Superior temporal gyrus (tissue), 1 donor: ENCODE measurements around the gene RTF2.
A peak's percentile ranks its signal among the peaks of the same experiment; 100 is the strongest.

ENCODE experiments used
- DNase-seq: peaks from one replicate; pipeline ENCODE4 v3.0.0-alpha.2; 2016; ENCODE audit errors: extremely low spot score

The RTF2 gene, protein sequence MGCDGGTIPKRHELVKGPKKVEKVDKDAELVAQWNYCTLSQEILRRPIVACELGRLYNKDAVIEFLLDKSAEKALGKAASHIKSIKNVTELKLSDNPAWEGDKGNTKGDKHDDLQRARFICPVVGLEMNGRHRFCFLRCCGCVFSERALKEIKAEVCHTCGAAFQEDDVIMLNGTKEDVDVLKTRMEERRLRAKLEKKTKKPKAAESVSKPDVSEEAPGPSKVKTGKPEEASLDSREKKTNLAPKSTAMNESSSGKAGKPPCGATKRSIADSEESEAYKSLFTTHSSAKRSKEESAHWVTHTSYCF

DNA sequence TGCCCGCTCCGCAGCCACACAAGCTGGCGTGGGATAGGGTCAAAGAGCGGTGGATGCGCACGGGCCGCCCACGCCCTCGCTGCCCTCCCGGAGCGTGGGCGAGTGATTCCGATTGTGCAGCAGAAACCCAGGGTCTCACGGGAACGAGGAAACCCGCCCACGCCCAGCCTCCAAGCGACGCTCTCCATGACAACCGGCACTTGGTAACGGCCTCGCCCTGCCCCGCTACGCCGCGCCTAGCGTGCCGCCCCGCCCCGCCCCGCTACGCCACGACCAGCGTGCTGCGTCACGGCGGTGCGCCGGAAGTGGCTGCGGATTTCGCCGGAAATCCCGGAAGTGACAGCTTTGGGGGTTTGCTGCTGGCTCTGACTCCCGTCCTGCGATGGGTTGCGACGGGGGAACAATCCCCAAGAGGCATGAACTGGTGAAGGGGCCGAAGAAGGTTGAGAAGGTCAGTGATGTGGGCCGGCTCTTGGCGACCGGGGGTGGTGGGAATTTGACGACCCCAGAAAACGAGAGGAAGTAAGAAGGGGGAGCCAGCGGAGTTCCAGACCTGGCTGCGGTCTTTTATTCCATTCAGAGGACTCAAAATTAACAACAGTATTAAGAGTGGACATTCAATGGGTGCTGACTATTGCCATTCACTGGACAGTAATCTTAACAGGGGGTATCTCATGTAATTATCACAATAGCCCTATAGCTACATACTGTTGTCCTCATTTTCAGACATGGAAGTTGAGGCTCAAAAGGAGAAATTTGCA lies at the start of gene RTF2:
Gene RTF2, plus strand, starts transcription at position 312 of the 761 bp plus-strand sequence. Its CDS starts 71 bp downstream, at position 383.
- peak; percentile 93 for DNase-seq

DNA sequence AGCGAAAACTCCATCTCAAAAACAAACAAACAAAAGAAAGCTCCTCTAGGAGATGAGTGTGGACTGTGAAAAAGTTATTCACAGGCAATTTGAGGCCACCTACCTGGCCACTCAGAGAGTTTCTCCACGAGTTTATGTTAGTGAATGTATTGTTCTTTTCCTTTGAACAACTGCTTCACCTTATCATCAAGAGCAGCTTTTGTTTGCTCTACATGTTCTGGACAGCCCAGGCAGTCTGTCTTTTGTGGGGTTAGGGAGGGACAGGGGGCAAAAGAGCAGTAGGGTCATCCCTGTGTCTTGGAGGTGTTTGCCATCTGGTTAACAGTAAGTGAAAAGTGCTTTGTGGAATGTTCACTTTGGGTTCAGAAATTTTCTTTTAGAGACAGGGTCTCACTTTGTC lies 48.4 kb upstream of the RTF2 start:
- DNase-seq = no peak

DNA sequence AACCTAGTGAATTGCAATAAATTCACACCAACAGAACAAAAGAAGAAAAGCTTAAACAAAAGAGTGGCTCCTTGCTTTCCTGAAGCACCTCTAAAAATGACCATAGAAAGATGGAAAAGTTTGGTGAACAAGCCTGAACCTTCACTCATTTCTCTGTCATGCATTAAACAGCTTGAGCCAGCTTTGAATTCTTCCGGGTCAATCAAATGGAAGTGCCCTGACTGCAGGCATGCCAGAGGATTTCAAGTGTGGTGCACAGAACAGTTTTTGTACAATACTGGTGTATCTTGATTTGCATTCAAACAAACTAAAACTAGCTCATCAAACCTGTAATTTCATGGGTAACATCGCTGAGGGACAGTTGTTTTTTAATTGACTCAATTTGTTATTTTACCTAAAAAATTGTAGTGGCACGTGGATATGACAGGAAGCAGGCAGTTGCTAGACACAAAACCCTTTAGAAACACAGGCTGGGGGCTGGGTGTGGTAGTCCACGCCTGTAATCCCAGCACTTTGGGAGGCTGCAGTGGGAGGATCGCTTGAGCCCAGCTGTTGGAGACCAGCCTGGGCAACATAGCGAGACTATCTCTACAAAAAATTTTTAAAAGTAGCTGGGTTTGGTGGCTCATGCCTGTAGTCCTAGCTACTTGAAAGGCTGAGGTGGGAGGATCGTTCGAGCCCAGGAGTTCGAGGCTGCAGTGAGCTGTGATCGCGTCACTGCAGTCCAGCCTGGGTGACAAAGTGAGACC lies 47.3 kb upstream of the RTF2 start:
- DNase-seq = no peak

DNA sequence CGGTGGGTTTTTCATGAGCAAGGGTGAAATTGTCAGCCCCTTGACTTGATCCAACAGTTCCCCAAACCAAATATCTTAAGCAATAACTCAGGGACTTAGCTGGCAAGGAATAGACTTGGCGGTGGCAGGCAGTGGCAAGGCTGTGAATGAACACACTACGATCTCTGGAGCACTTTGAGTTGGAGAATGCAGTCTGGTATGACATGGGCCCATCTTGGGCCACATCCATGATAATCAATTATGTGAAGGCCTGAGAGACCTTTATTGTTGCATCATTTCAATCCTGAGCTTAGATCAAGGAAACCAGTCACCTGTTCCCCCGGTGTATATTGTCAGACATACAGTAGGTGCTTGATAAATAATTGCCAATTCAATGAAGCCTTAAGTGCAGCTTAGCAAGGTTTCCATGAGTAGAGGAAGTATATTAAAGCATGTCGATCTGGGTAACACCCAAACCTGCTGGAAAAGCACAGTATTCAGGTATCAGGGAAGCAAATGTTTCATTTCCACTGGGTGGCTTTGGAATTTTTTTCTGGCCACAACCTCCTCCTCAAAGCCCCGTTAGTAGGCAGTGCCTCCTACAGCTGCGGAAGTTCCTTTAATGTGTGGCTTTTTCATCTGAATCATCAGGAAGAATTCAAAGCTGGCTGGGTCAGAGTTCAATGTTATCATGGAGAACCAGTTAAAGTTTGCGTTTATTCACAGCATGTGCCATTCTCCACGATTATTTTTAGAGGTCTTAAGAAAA lies 46.2 kb upstream of the RTF2 start:
- DNase-seq = no peak

DNA sequence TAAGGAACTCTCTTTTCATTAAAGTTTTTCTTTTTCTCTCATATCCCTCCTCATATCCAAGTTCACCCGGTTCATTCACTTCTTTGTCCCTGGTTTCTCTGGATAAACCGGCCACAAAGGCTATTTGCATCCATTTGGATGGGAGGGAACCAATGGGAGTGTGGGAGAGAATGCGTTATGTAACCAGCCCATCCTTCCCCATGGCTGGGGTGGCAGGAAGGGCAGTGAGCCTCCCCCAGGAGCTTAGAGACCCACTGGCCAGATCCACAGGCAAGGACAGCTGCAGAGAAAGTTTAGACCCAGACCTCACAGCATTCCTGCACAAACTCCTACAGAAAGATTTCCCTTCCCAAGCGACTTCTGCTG lies 45.6 kb upstream of the RTF2 start:
- no peak for DNase-seq

DNA sequence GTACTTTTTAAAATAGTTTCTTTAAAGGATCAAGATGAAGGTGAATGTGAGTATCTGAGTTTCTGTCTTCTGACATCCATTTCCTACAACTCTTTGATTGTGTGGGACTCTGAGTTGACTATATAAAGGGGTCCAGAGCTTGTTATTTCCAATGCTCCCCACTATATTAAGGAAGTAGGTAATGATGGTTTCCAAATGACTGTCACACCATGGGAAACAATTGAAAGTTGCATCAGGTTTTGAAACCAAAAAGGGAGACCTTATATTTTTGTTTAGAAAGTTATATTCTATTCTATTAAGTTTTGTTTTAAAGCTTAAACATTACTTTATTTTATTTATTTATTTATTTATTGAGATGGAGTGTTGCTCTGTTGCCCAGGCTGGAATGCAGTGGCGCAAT lies 45.2 kb upstream of the RTF2 start:
- no peak for DNase-seq

DNA sequence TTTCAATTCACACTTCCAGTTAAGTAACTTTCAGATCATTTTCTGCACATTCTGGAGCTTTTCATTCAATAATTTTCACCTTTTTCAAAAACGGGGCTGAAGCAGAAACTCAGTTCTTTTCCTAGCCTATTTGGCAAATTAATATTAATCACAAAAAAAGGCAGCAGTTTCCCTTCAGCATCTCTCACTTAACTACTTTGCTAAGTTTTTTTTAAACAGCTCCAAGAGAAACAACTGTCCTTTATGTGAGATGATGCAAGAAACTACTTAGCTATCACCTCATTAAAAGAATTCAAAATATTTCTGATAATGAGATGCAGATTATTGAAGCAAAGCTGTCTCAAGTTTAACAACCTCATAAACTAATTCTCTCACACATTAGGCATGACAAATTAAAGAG lies 44.5 kb upstream of the RTF2 start:
- DNase-seq = no peak

DNA sequence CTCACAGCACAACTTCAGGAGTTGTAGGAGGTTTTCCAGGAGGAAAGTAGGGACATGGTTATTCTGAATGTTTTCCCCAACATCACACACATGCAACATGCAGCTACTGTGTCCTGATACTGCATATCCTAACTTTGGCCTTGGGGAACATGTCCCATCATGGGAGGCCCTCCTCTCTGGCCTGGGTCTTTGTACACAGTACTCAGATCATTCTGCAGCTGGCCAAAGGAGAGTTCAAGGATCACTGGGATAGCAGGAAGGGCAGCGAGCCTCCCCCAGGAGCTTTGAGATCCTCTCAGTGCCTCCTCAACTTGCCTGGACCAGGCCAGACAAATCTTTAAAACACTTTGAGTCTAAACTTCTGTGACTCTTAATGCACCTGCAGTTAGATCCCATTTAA lies 43.5 kb upstream of the RTF2 start:
- DNase-seq = no peak

DNA sequence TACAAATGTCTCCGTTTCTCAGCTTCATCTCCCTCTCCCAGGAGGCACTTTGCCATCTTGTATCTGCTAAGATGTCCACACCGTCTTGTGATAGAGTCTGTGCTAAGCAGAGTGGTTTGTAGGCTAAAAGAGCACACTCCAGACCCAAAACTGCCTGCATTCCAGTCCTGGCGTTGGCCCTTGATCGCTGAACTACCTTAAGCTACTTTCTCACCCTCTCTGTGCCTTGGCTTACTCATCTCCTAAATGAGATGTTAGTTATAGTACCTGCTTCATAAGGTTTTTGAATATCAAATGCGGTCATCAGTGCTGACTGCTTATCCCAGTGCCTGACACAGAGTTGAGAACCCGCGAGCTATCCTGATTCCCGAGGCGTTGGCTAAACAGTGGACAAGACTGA lies 42.4 kb upstream of the RTF2 start:
- DNase-seq = no peak

DNA sequence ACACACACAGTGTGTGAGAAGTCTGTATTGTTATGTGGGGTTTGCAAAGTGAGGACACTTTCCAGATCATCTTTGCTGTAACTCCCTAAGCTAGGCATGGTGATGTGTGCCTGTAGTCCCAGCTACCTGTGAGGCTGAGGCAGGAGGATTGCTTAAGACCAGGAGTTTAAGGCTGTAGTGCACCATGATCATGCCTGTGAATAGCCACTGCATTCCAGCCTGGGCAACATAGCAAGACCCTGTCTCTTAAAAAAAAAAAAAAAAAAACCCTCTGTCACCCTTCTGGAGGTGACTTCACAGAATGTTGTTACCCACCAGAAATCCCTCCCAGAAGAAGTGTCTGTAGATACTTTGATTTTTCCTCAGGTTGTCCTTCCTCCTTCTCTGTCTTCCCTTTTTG lies 41.5 kb upstream of the RTF2 start:
- DNase-seq = no peak

DNA sequence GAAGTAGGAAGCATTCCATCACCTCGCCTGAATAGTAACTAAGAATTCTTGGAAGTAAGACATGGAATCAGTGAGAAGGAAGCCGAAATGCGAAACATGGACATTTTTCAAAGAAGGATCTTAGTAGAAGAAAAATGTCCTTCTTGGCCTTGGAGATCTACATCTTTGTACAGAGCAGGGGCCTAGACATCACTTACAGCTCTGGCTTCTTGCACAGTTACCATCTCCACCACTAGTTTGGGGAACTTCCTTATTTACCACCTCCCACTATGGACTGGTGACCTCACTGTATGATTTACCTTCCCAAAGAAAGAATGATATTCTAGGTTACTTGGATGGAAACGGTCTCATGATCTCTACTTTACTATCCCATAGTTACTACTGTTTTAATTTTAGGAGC lies 40.6 kb upstream of the RTF2 start:
- no peak for DNase-seq

DNA sequence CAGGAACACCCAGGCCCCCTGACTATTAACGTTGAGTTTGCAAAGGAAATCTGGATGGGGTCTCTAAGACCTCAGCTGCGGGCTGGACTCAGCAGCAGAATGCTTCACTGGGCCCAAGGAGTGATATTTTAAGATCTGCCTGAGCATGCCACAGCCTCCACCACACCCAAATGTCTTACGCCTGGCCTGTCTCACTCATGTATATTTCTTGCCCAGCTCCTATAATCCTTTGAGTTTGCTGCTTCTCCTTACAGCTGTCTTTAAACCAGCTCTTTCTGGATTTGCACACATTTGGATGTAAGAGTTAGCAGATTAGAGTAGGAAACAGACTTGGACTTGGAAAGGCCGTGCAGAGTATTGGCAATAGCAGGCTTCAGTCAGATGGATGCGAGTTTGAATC lies 40.0 kb upstream of the RTF2 start:
- DNase-seq = no peak

DNA sequence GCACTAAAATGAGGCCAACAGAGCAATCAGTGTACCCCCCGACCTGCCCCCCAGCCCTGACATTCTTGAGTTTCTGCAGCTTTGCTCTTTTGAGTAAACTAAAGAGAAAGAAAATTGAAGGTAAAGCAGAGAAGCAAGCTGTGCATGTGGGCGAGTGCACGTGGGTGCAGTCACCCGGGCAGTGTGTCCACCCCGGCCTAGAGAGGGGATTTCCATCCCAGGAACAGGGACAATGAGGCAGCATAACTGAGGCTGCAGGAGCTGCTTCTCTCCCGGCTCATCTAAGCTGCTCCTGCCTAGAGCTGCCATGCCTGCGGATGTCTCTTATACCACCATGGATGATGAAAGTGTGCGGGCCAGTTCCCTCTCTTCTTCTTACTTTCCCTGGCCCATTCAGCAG lies 39.5 kb upstream of the RTF2 start:
- no peak for DNase-seq

DNA sequence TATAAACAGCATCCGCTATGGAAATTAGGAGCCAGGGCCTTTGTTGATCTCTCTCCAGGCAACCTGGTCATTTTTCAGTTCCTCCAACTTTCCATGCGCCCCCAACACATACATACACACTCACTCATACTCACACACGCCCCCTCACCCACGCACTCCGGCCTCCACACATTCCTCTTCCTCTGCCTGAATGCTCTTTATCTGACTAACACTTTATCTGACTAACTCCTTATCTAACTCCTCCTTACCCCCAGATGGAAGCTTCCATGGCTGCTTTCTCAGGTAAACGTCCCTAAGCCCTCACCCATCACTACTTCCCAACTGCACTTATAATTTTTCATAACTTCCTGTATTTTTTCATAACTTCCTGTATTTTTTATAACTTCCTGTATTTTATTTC lies 38.9 kb upstream of the RTF2 start:
- no peak for DNase-seq

DNA sequence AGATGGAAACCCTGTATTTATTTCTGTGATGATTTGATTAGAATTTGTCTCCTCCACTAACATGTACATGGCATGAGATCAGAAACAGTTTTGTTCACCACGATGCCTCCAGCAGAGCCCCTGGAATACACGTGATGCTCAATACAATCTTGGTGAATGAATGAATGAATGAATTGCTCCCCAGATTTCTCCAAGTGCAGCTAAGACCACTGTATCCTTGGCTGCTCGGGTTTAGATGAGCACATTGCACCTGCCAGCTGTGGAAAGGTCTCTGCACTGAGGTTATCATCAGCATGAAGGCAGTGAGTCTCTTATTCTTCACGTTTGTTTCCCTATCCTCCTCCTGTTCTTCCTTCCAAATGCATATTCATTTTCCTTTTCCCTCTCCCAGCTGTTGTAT lies 38.5 kb upstream of the RTF2 start:
- DNase-seq = no peak

DNA sequence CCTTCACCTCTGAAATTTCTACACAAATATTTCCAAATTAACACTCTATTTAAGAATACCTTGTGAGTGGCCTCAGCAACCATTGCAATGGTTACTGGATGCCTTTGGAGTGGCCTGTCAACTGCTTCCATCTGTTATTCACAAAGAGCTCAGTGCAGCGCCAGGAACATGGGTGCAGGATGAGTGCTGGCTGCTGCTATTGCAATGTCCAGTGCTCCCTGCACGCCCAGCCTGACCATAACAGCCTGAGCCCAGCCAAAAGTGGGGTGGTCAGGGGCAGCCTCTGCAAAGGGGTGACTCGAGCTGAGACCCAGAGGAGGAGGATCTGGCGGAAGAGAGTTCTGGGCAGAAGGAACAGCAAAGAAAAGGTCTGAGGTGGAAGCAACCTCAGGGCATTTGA lies 38.0 kb upstream of the RTF2 start:
- DNase-seq = no peak

DNA sequence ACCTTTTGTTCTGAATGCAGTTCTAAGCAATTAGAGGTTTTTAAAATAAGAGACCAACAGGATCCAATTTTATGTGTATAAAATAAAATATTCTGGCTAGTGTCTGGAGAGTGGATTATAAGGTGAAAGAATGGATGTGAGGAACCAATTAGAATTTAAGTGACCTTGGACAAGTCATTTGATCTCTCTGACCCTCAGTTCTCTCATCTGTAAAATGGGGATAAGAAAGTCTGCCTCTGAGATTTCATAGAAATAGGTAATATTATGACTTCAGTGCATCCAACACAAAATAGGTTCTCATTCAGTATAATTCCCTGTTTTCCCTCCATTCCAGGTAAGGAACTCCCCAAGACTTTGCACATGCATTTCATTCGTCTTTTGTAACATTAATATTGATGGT lies 37.5 kb upstream of the RTF2 start:
- no peak for DNase-seq

DNA sequence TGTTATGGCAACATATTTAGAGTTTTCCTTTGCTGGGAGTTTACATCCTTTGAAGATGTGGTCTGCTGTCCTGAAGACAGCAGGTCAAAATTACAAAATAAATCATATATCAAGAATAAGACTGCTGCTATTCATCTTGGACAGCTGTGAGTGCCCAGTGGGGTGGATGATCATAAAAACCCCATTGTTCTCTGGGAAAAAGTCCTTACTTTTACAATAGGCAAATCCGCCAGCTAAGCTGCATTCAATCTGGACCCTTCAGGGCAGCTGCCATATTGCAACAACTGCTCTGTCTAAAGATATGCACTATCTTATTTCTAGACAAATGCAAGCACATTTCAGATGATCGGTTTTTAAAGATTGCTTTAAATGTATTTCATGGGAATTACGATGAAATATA lies 37.0 kb upstream of the RTF2 start:
- DNase-seq = no peak

DNA sequence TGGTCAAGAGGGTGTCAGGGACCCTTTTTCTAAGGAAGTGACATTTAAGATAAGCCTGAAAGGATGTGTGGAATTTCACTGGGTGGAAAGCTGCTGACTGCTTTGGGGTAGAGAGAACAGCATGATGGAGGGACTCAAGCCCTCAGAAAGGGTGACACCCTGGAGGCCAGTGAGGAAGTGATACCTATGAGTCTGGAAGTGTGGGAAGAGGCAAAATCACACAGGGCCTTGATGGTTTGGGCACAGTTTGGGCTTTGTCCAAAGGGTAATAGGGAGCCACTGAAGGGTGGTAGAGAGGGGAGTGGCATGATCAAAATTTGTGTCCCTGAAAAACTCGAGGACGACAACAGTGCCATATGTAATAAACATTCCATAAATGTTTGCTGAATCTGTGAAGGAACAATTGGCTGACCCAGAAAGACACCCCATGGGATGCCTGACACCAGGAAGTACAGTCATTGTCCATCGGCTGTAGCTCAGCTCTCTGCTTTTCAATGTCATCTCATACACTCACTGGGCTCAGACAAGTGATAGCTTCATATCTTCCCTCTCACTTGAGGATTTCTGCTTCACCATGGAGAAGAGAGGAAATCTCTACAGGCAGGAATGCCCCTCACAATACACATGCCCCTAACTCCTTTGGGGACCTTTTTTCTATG lies 35.1 kb upstream of the RTF2 start:
- DNase-seq = no peak

DNA sequence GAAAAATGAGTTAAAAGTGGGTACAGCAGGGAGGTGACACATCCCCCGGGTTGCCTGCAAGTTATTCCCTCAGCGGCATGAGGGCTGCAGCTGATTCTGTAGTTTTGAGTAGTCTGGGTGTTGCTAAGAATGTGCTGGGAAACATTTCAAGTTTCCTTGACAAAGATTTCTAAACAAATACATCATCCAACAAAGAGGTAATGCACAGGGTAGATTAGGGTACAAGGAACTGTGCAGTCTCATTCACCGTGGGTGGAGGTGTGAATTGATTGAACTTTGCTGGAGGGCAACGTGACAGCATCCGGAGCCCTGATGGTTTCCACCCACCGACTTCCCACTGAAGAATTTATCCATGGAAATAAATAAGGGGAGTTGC lies 34.6 kb upstream of the RTF2 start:
- no peak for DNase-seq

DNA sequence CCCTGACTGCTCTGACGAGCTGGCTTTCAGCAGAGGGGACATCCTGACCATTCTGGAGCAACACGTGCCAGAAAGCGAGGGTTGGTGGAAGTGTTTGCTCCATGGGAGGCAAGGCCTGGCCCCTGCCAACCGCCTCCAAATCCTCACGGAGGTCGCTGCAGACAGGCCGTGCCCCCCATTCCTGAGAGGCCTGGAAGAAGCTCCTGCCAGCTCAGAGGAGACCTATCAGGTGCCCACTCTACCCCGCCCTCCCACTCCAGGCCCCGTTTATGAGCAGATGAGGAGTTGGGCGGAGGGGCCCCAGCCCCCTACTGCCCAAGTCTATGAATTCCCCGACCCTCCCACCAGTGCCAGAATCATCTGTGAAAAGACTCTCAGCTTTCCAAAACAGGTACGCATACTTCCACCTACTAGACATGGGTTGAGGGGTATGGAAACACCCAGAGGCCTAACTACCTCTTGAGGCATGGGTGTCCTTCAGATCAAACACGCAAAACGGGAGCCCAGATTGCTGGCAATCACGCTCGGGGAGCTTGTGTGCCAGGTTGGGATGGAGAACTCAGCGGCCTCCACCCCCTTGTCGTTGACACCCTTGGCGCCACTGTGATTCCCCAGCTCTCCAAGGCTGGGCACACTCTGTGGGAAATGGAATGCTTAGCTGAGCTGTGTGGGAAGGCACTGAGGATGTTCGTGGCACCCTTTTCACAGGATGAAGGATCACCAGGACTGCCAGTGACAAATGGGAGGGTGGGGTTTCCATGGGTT lies 31.0 kb upstream of the RTF2 start:
- DNase-seq = no peak
